IMR-90 (cell line): ENCODE results near the gene RAB3GAP2. TPM values are rescaled to one million over a fixed set of nuclear protein-coding genes. Genes with fewer than 3 reads are reported as not detected.
A peak's percentile ranks its signal among the peaks of the same experiment; 100 is the strongest.

Experiments
- ATAC-seq: fragments of 200-7000 bp; cut with Tn5 transposase; 2 replicates; pipeline ENCODE4 v1.9.1; 2020; ENCODE audit warnings: low read depth, mild to moderate bottlenecking, moderate library complexity
- BruUV-seq: library from RNA; stranded (reverse); fragments of 400-500 nt; replicated peaks from 2 replicates; lab custom pipeline; 2021; lab: Mats Ljungman, UMichigan
- CTCF ChIA-PET: fragments of 300-600 bp; formaldehyde crosslinking; extraction: SDS; loops from one replicate; lab custom pipeline; 2021; ENCODE audit warnings: antibody characterized with exemption; lab: Yijun Ruan, JAX
- POLR2A ChIA-PET: fragments of 300-600 bp; sonication (Branson Sonifier 250); formaldehyde crosslinking; loops from one replicate; lab custom pipeline; 2022; ENCODE audit warnings: antibody characterized with exemption; ENCODE audit not compliant: unreplicated experiment; lab: Charles Lee
- DNase-seq: peaks from one replicate; pipeline ENCODE4 v3.0.0; 2013
- H2AFZ ChIP-seq: replicated peaks from 2 replicates; pipeline ENCODE3; 2013; ENCODE audit warnings: low read length, mild to moderate bottlenecking; ENCODE audit not compliant: poor library complexity
- H2AK5ac ChIP-seq: 2 replicates; pipeline ENCODE4 v1.6.1; 2013; ENCODE audit warnings: low read depth, low read length, inconsistent platforms
- H2AK9ac ChIP-seq: replicated peaks from 2 replicates; pipeline ENCODE3; 2013; ENCODE audit warnings: mild to moderate bottlenecking, low read depth, low read length, moderate library complexity; ENCODE audit not compliant: poor library complexity
- H2BK120ac ChIP-seq: 2 replicates; pipeline ENCODE4 v1.6.1; 2013; ENCODE audit warnings: low read depth, low read length, inconsistent platforms
- H2BK15ac ChIP-seq: 3 replicates; pipeline ENCODE4 v1.6.1; 2013; ENCODE audit warnings: low read depth, low read length, inconsistent platforms
- H2BK20ac ChIP-seq: 2 replicates; pipeline ENCODE4 v1.6.1; 2013; ENCODE audit warnings: low read depth, mild to moderate bottlenecking, inconsistent platforms, low read length, moderate library complexity
- H2BK5ac ChIP-seq: 2 replicates; pipeline ENCODE4 v1.6.1; 2013; ENCODE audit warnings: mild to moderate bottlenecking, low read depth, low read length, inconsistent platforms; ENCODE audit not compliant: poor library complexity, severe bottlenecking
- H3K14ac ChIP-seq: replicated peaks from 2 replicates; pipeline ENCODE4 v1.6.1; 2013; ENCODE audit warnings: low read depth, low read length, inconsistent platforms
- H3K18ac ChIP-seq: 2 replicates; pipeline ENCODE4 v1.6.1; 2013; ENCODE audit warnings: low read depth, low read length, control low read depth
- H3K23ac ChIP-seq: 2 replicates; pipeline ENCODE4 v1.6.1; 2013; ENCODE audit warnings: low read depth, low read length, inconsistent platforms
- H3K27ac ChIP-seq: 2 replicates; pipeline ENCODE4 v1.5.1; 2013; ENCODE audit warnings: mild to moderate bottlenecking, control low read depth, low read length; ENCODE audit not compliant: insufficient read depth
- H3K27me3 ChIP-seq: 2 replicates; pipeline ENCODE4 v1.6.1; 2013; ENCODE audit warnings: low read length; ENCODE audit not compliant: control insufficient read depth, insufficient read depth
- H3K36me3 ChIP-seq: 2 replicates; pipeline ENCODE4 v1.6.1; 2013; ENCODE audit warnings: low read length, mixed read lengths; ENCODE audit not compliant: control insufficient read depth, insufficient read depth
- H3K4ac ChIP-seq: 2 replicates; pipeline ENCODE4 v1.6.1; 2013; ENCODE audit warnings: low read depth, low read length, inconsistent platforms
- H3K4me1 ChIP-seq: 2 replicates; pipeline ENCODE4 v1.6.1; 2013; ENCODE audit warnings: low read length, mixed read lengths; ENCODE audit not compliant: control insufficient read depth, insufficient read depth
- H3K4me2 ChIP-seq: 2 replicates; pipeline ENCODE4 v1.6.1; 2013; ENCODE audit warnings: low read depth, mild to moderate bottlenecking, control low read depth, low read length, moderate library complexity
- H3K4me3 ChIP-seq: 2 replicates; pipeline ENCODE4 v1.5.1; 2013; ENCODE audit warnings: low read depth, mild to moderate bottlenecking, control low read depth, low read length, moderate library complexity; ENCODE audit not compliant: insufficient read depth
- H3K56ac ChIP-seq: 2 replicates; pipeline ENCODE4 v1.6.1; 2013; ENCODE audit warnings: low read length, inconsistent platforms; ENCODE audit not compliant: insufficient read depth; ENCODE audit errors: extremely low read depth
- H3K79me1 ChIP-seq, 2 experiments: 2 replicates each; pipeline ENCODE4 v1.6.1; 2013; ENCODE audit warnings: low read length in 2 of 2, inconsistent platforms in 1 of 2, low read depth in 1 of 2
- H3K9ac ChIP-seq: 2 replicates; pipeline ENCODE4 v1.6.1; 2013; ENCODE audit warnings: low read depth, low read length, control low read depth
- H3K9me1 ChIP-seq: 2 replicates; pipeline ENCODE4 v1.6.1; 2013; ENCODE audit warnings: low read length, inconsistent platforms; ENCODE audit not compliant: insufficient read depth
- H3K9me3 ChIP-seq: 2 replicates; pipeline ENCODE4 v1.6.1; 2013; ENCODE audit warnings: low read length; ENCODE audit not compliant: control insufficient read depth, insufficient read depth
- H4K20me1 ChIP-seq: 2 replicates; pipeline ENCODE4 v1.6.1; 2013; ENCODE audit warnings: low read length, inconsistent platforms; ENCODE audit not compliant: insufficient read depth
- H4K5ac ChIP-seq: 2 replicates; pipeline ENCODE4 v1.6.1; 2013; ENCODE audit warnings: mild to moderate bottlenecking, low read depth, low read length, control low read depth
- H4K8ac ChIP-seq, 2 experiments: 2 replicates each; pipeline ENCODE4 v1.6.1; 2013; ENCODE audit warnings: low read depth in 2 of 2, low read length in 2 of 2, control low read depth in 1 of 2, inconsistent platforms in 1 of 2
- H4K91ac ChIP-seq: 2 replicates; pipeline ENCODE4 v1.6.1; 2013; ENCODE audit warnings: low read depth, low read length, inconsistent platforms; ENCODE audit not compliant: insufficient read depth
- BHLHE40 ChIP-seq: fragments of 150-350 bp; IDR thresholded peaks from 2 replicates; pipeline ENCODE4 v1.6.1; 2016; ENCODE audit warnings: mild to moderate bottlenecking, low read depth, low read length
- CEBPB ChIP-seq: IDR thresholded peaks from 2 replicates; pipeline ENCODE4 v1.6.1; 2012; ENCODE audit warnings: low read depth, low read length, improper control_type of control experiment
- CHD1 ChIP-seq: IDR thresholded peaks from 2 replicates; pipeline ENCODE4 v1.6.1; 2012; ENCODE audit warnings: low read depth, low read length, improper control_type of control experiment
- CTCF ChIP-seq: conservative IDR thresholded peaks from 2 replicates; pipeline ENCODE4 v1.5.1; 2012; ENCODE audit warnings: mild to moderate bottlenecking, low read depth, low read length, improper control_type of control experiment
- ELK1 ChIP-seq: fragments of 150-350 bp; IDR thresholded peaks from 2 replicates; pipeline ENCODE4 v1.6.1; 2016; ENCODE audit warnings: low read depth, mild to moderate bottlenecking, low read length, moderate library complexity, borderline replicate concordance
- MAFK ChIP-seq: IDR thresholded peaks from 2 replicates; pipeline ENCODE4 v1.6.1; 2012; ENCODE audit warnings: low read depth, low read length, improper control_type of control experiment
- MAZ ChIP-seq: IDR thresholded peaks from 2 replicates; pipeline ENCODE4 v1.6.1; 2012; ENCODE audit warnings: low read depth, mild to moderate bottlenecking, low read length, improper control_type of control experiment, moderate library complexity, borderline replicate concordance
- MXI1 ChIP-seq: IDR thresholded peaks from 2 replicates; pipeline ENCODE4 v1.6.1; 2012; ENCODE audit warnings: low read depth, mild to moderate bottlenecking, low read length, moderate library complexity, borderline replicate concordance
- NFE2L2 ChIP-seq: fragments of 150-350 bp; IDR thresholded peaks from 2 replicates; pipeline ENCODE4 v1.6.1; 2016; ENCODE audit warnings: low read depth, mild to moderate bottlenecking, low read length
- RAD21 ChIP-seq: IDR thresholded peaks from 2 replicates; pipeline ENCODE4 v1.6.1; 2012; ENCODE audit warnings: low read length, improper control_type of control experiment
- RCOR1 ChIP-seq: IDR thresholded peaks from 2 replicates; pipeline ENCODE4 v1.6.1; 2012; ENCODE audit warnings: mild to moderate bottlenecking, low read length, improper control_type of control experiment; ENCODE audit not compliant: insufficient replicate concordance
- RFX5 ChIP-seq: IDR thresholded peaks from 2 replicates; pipeline ENCODE4 v1.8.0; 2012; ENCODE audit warnings: low read depth, mild to moderate bottlenecking, low read length, moderate library complexity
- SMC3 ChIP-seq: fragments of 150-350 bp; IDR thresholded peaks from 2 replicates; pipeline ENCODE4 v1.6.1; 2016; ENCODE audit warnings: low read depth, mild to moderate bottlenecking, antibody characterized with exemption, low read length, moderate library complexity
- USF2 ChIP-seq: fragments of 150-350 bp; IDR thresholded peaks from 2 replicates; pipeline ENCODE4 v1.6.1; 2017; ENCODE audit warnings: mild to moderate bottlenecking, antibody characterized with exemption, low read length, low read depth
- dilution Hi-C: fragments of 300-500 bp; cut with HindIII; formaldehyde crosslinking; loops from one replicate; pipeline ENCODE4 v1.14.3; 2018; ENCODE audit warnings: low sequenced_read_pairs; ENCODE audit not compliant: unreplicated experiment
- in situ Hi-C: fragments of 300-500 bp; cut with MboI; formaldehyde crosslinking; loops from 3 replicates; pipeline ENCODE4 v1.14.3; 2019; ENCODE audit warnings: low sequenced_read_pairs, inconsistent platforms, mixed read lengths
- intact Hi-C: fragments of 100-400 bp; cut with micrococcal nuclease; formaldehyde crosslinking; loops from 2 replicates; pipeline ENCODE4 v1.10.0; 2022
- polyA plus RNA-seq, 3 experiments: library from polyadenylated mRNA; depleted of rRNA; stranded (reverse); fragments of >200 nt; gene quantifications; 2 replicates each; pipeline ENCODE4 v1.2.3, GENCODE V29; 2012; ENCODE audit warnings: low replicate concordance in 1 of 3
- total RNA-seq: library from RNA; depleted of rRNA; stranded (reverse); fragments of >200 nt; gene quantifications from 2 replicates; pipeline ENCODE4 v1.2.3, GENCODE V29; 2012

RAB3GAP2 gene
- total and polyA plus RNA-seq, 2 of the 4 experiments (the other 2 are of a cell fraction): 12.3 to 37.8 TPM

- H3K23ac ChIP-seq: no peak overlapping the region
- no peak overlapping the region for H4K5ac ChIP-seq
- no peak overlapping the region for H2BK15ac ChIP-seq
- H3K4me2 ChIP-seq: no peak overlapping the region
- no peaks in the 10 kb centered on the region for H4K20me1 ChIP-seq
- CTCF ChIA-PET: interaction anchor here (0.6 to 1.5 kb wide), 7 partner anchors 9 to 149 kb away, joined by 3 to 6 read pairs (median 3); no protein-coding TSS in a partner anchor
- no peak overlapping the region for H3K56ac ChIP-seq
- peaks cover 2% of the 10 kb centered on the region; the same call in 1 of the 2 replicates for H3K4me1 ChIP-seq
- H3K4ac ChIP-seq: no peak overlapping the region
- H2AK5ac ChIP-seq: no peak overlapping the region
- no peak overlapping the region for H2AK9ac ChIP-seq
- H3K36me3 ChIP-seq: peaks cover 11% of the 10 kb centered on the region
- H2BK20ac ChIP-seq: no peak overlapping the region
- no peak for TF ChIP-seq CEBPB
- no peak for TF ChIP-seq CHD1
- TF ChIP-seq NFE2L2: no peak
- TF ChIP-seq ELK1: no peak
- peak; percentile 24; the same call in 1 of the 2 replicates for TF ChIP-seq CTCF
- TF ChIP-seq RAD21: no peak
- TF ChIP-seq SMC3: no peak
- TF ChIP-seq RCOR1: no peak
- TF ChIP-seq BHLHE40: no peak
- TF ChIP-seq MAZ: no peak
- no peak for TF ChIP-seq RFX5
- no peak for TF ChIP-seq USF2
- TF ChIP-seq MAFK: 0 out of 2 replicates have a peak, but pooled peaks have one; percentile 14
- TF ChIP-seq MXI1: no peak
- H3K79me1 ChIP-seq: peaks cover 3 to 6% of the 10 kb centered on the region in 2 experiments; a peak in 1 of 4 replicates
- H2BK120ac ChIP-seq: no peak overlapping the region
- POLR2A ChIA-PET: no interaction called here
- no peak overlapping the region for H3K14ac ChIP-seq
- H3K27me3 ChIP-seq: no peaks in the 10 kb centered on the region
- no peak overlapping the region for H4K91ac ChIP-seq
- DNase-seq (no peak), ATAC-seq (no peak)
- H3K9me1 ChIP-seq: 0 out of 2 replicates have a peak, but pooled peaks cover 3% of the 10 kb centered on the region
- H3K9ac ChIP-seq: no peak overlapping the region
- no peak overlapping the region for H4K8ac ChIP-seq
- H3K4me3 ChIP-seq: no peak overlapping the region
- intact Hi-C loops: loop anchor here (5.0 kb wide), 1 partner anchor 132 kb away; no protein-coding TSS in a partner anchor
- BruUV-seq: no TSS peak
- dilution Hi-C loops: no loop called here
- no peak overlapping the region for H3K27ac ChIP-seq
- no peak overlapping the region for H2AFZ ChIP-seq
- H2BK5ac ChIP-seq: no peak overlapping the region
- H3K18ac ChIP-seq: no peak overlapping the region
- in situ Hi-C loops: no loop called here
- H3K9me3 ChIP-seq: no peaks in the 10 kb centered on the region
Measured at GRCh38 chr1:220123889-220124288, 148.4 kb downstream of the RAB3GAP2 start.
